HG03097 (cell line): ENCODE measurements around the gene CRYGN.

Source experiments
- ATAC-seq: cut with Tn5 transposase; IDR thresholded peaks from one replicate; pipeline ENCODE4 v1.9.1; 2021; ENCODE audit not compliant: unreplicated experiment, low FRiP score

The CRYGN gene

GRCh38 chr7:151440799-151441445 is 981 bp upstream of the CRYGN start:
- ATAC-seq, result no peak

- no peak for ATAC-seq
These were observed 908 bp downstream of the CRYGN start for GRCh38 chr7:151438864-151439601.

GRCh38 chr7:151437866-151438516 is 1.9 kb downstream of the CRYGN start:
- no peak for ATAC-seq

GRCh38 chr7:151437159-151437553 is 2.8 kb downstream of the CRYGN start:
- no peak for ATAC-seq

GRCh38 chr7:151436446-151437158 is 3.3 kb downstream of the CRYGN start:
- ATAC-seq, result no peak

- no peak for ATAC-seq
These were observed 4.0 kb downstream of the CRYGN start for GRCh38 chr7:151435971-151436370.

GRCh38 chr7:151435103-151435916 is 4.6 kb downstream of the CRYGN start:
- ATAC-seq, result no peak

GRCh38 chr7:151434549-151434948 is 5.4 kb downstream of the CRYGN start:
- no peak for ATAC-seq

GRCh38 chr7:151433721-151434400 is 6.1 kb downstream of the CRYGN start:
- ATAC-seq, result no peak

- no peak for ATAC-seq
These were observed 7.1 kb downstream of the CRYGN start for GRCh38 chr7:151432658-151433521.

GRCh38 chr7:151431768-151432311 is 8.1 kb downstream of the CRYGN start:
- ATAC-seq, result no peak

- ATAC-seq, result no peak
These were observed 8.6 kb downstream of the CRYGN start for GRCh38 chr7:151431281-151431767.

- no peak for ATAC-seq
These were observed 9.3 kb downstream of the CRYGN start for GRCh38 chr7:151430391-151431205.

- no peak for ATAC-seq
These were observed 10.2 kb downstream of the CRYGN start for GRCh38 chr7:151429560-151430331.

GRCh38 chr7:151429237-151429559 is 10.7 kb downstream of the CRYGN start:
- no peak for ATAC-seq

- ATAC-seq, result no peak
These were observed 11.3 kb downstream of the CRYGN start for GRCh38 chr7:151428378-151429236.
